Stimulated activated CD8-positive, alpha-beta memory T cell treated with anti-CD3 and anti-CD28 coated beads, Interleukin-12 subunit alpha, Interleukin-12 subunit beta, amount 100 ng/mL, for 4 hours (primary cell): Measurements from ENCODE around the gene HGFAC.

Source experiments
- DNase-seq: peaks from one replicate; pipeline ENCODE4 v3.0.0-alpha.2; 2020; ENCODE audit warnings: low read depth

Gene HGFAC

DNA sequence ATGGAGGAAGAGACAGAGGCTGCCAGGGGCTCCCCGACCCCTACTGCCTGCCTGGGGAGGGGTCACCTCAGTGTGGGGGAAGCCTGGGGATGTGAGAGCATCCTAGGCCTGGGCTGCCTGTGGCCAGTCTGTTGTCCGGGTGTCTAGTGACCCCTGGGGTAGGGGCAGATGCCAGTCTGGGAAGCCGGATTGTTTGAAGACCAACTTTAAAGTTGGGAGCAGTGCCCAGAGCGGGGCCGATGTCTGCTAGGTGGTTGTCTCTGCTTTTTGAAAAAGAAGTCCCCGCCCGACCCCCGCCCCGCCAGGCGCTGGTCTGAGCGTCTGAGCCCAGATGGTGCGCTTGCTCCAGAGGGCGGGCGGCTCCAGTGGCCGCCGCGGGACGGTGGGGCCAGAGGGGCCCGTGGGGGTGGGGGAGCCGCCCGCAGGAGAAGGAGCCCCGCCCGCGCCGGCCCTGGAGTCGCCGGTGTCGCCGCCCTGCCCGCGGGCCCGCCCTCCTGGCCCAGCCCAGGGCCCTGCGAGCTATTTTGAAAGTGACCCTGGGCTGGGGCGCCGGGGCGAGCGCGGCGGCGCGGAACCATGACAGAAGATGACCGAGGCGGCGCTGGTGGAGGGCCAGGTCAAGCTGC lies 21.1 kb downstream of the HGFAC start, which contains the start of gene DOK7:
Gene DOK7, plus strand, starts transcription at position 517 of the 626 bp plus-strand sequence. Its CDS starts 70 bp downstream, at position 587.
- no peak for DNase-seq

- DNase-seq: no peak
Observed at GRCh38 chr4:3463556-3464348, 22.0 kb downstream of the HGFAC start.

- no peak for DNase-seq
Observed at GRCh38 chr4:3464349-3464905, 22.7 kb downstream of the HGFAC start.

DNA sequence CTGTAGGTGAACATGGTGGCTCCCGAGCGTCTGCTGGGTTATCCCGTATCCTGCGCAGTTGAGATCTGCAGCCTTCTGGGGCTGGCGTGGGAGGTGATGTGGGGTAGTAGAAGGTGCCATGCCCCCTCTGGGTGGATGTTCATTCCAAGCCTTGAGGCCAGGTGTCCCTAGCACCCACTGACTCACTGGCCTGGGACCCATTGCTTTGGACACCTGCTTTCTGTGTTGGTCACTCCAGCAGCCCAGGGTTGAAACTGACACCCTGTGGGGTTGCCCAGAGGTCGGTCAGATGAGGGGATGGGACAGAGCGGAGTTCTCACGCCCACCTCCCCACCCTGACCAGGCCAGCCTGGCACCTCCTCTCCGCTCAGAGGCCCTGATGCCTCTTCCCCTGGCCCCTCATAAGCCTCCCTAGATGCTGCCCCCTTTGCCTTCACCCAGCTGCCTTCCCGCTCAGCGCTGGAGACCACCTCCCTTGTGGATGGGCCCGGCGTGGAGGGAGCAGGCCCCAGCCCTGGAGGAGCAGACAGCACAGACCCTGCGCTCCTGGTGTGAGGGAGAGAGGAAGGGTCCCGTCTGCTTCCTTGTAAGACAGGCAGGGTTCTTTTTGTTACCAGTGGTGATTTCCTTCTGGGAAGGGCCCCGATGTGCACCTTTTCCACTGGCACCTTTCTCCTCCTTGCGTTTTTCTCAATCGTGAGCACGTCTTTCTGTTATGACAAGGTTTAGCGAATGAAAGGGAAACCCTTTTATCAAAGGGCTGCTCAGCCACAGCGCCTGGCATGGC lies 23.3 kb downstream of the HGFAC start:
- no peak for DNase-seq

DNA sequence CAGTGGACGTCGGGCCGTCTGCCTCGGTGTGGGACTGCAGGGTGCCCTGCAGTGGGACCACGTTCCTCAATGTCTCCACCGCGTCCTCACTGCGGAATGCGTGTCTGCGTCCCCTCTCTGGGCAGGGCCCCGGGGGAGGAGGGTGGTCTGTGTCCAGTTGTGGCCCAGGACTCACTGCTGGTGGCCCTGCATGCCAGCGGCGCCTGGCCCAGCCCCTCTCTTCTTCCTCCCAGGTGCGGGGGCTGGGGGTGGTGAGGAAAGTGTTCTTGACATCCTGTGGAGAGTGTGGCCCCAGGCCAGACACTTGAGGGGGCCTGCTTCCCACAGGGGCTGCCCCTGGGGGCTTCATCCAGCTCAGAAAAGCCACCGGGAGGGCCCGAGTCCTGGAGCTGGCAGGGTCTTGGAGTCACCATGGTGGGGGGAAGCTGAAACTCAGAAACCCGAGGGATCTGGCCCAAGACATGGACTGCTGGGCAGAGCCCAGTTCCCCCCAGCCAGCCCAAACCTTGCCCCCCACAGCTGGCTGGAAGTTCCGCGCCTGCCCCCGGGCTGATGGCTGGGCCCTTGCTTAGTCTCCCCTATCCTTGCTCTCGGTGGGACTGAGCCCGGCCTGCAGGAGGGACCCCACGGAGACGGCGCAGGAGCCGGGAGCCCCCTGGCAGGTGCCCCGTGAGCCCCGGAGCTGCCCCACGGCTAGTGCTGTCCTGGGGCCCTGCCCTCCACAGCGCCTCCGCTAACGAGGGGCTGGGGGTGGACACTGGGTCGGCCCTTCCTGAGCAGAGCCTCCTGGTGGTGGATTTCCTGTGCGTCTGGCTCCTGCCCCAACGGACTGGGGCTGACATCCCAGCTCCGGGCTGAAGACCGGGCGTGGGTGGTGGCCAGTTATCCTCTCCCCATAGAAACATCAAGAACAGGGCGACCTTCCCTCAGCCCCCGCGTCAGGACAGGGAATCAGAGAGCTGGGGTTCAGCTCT lies 24.2 kb downstream of the HGFAC start:
- no peak for DNase-seq

DNA sequence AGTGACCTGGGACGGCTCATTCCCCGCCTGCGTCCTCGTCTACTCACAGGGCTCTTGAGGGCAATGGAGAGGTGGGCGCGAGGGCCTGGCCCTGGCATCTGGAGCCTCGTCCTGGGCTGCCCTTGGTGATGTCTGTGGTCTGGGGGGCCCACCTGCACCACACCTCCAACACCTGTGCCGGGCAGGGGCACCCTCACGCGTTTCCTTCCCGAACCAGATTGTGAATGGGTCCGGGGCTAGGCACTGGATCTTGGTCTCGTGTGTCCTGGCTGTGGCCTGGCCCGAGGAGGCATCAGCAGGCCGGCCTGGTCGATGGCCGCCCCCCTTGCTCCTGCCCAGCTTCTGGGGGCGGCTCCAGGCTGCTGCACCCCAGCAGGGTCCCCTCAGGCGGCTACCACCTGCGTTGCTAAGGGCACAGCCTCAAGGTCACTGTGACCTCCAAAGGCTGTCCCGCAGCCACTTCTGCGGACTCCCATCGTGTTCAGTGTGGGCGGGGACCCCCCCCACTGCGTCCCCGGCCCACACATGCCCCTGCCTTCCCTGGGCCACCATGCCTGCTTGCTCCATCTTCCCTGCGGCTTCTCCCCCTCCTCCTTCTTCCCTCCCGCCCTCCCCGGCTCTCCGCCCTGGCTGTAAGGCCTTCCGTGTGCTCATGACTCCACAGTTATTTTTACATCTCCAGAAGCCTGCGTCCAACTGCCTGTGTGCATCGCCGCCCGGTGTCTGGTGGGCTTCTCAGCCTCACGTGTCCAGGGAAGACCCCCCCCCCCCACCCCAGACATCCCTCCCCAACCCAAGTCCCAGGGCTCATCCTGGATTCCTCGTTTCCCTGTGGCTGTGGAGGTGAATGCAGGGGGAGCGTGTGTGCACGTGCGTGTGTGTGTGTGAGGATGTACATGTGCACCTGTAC lies 25.2 kb downstream of the HGFAC start:
- no peak for DNase-seq

DNA sequence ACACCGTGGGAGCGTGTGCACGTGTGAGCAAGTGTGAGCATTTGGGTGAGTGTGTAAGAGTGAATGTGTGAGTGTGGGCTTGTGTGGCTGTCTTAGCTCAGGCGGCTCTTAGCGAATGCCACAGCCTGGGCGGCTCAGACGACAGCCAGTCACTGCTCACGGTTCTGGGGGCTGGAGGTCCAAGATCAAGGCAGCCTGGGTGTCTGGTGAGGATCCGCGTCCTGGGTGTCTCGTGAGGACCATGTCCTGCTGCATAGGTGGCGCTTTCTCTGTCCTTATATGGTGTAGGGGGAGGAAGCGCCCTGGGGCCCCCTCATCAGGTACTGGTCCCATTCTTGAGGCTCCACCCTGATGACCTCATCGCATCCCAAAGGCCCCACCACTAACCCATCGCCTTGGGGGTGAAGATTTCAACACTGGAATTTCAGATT lies 25.8 kb downstream of the HGFAC start:
- no peak for DNase-seq

DNA sequence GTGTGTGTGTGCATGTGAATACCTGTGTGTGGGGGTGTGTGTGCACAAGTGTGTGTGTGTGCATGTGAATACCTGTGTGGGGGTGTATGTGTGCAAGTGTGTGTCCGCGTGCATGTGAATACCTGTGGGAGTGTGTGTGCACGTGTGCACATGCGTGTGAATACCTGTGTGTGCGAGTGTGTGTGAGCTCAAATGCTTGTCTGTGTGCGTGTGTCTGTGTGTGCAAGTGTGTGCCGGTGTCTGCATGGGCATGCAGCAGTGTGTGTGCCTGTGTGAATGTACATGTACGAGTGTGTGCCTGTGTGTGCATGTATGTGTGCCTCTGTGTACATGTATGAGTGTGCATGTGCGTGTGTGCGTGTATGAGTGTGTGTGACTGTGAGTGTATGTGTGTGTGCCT lies 26.4 kb downstream of the HGFAC start:
- no peak for DNase-seq

DNA sequence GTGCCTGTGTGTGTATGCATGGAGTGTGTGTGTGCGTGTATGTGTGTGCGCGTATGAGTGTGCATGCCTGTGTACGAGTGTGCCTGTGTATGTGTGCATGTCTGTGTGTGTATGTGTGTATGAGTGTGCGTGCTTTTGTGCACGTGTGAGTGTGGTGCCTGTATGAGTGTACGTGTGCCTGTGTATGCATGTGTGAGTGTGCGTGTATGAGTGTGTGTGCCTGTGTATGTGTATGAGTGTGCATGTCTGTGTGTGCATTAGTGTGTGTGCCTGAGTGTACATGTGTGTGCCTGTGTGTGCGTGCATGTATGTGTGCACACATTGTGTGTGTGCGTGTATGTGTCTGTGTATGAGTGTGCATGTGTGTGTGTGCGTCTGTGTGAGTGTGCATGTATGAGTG lies 27.0 kb downstream of the HGFAC start:
- no peak for DNase-seq

DNA sequence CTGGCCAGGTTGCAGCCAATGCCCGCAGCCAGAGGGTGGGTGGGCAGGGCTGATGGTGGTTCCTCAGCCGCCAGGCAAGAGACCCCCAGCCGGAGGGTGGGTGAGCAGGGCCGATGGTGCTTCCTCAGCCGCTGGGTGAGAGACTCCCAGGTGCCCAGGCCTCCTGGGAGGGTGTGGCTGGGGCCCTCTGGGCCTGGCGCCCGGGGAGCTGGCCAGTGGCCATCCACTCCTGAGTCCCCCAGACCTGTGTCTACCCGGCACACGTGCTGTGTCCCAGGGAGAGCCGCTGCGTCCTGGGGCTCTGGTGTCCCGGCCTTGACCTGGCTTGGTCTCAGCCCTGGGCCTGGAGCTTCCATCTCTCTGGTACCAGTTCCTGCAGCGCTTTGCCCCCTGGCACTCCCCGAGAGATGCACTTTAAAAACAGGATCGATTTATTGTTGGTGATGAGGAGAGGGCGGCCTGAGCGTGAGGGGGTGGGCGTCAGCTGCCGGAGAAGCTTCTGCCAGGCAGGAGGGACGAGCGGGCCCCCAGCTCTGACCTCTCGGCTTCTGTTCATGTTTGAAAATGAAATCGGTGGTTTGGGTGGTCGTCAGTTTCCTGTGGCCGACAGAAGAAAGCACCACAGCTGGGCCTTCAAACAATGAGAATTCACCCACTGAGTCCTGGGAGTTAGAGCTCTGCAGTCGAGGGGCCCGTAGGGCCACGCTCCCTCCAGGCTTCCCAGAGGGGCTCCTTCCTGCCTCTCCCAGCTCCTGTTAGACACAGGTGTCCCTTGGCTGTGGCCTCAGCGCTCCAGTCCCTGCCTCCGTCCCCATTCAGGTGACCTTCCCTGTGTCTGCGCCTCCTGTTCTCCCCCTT lies 27.8 kb downstream of the HGFAC start:
- no peak for DNase-seq

DNA sequence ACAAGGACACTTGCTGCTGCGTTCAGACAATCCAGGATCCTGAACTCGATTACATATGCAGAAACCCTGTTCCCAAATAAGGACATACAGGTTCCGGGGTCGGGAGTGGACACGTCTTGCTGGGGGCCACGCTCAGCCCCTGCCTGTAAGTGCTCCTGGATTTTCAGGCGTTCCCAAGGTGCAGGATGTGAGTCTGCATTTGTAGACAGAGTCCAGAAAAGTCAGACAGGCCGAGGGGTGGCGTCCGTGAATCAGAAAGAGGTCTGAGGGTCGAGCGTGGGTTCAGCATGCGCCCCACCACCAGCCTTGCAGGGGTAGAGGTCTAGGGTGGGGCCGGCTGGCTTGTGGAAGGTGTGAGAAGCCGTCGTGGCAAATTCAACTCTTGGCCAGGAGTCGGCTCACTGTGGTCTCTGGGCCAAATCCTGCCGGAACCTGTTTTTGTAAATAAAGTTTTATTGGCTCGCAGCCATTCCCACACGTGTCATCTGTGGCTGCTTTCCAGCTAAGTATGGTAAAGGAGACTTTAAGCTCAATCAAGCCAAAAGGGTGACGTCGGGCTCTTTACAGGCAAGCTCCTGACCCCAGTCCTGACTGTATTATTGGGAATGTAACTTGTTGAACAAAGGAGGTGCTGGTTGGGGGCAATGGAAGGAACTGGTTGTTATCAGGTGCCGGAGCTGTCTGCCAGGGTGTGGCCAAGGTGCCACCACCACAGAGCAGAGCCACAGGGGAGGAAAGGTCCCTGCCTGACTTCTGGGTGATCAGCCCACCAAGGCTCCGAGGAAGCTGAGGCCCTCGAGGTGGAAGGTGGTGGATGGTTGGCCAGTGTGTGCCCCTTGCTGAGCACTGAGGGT lies 28.7 kb downstream of the HGFAC start:
- no peak for DNase-seq

GRCh38 chr4:3471098-3471760 lies 29.5 kb downstream of the HGFAC start:
- DNase-seq: no peak

DNA sequence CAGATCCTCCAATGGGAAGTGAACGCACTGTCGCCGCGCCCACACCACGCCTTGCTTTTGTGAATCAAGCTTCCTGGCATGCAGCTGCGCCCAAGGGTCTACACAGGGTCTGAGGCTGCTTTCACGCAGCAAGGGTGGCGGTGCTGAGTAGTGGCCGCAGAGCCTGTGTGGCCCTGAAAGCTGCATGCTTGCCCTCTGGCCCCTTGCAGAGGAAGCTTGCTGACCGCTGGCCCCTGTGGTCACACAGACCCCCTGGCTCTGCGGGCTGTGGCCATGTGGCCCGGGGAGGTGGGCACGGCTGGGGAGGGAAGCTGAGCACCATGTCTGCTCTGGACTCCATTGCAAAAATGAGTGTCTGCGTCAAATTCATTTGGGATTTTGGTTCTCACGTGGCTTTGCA lies 30.1 kb downstream of the HGFAC start:
- no peak for DNase-seq

- no peak for DNase-seq
Observed at GRCh38 chr4:3472411-3473141, 30.8 kb downstream of the HGFAC start.

DNA sequence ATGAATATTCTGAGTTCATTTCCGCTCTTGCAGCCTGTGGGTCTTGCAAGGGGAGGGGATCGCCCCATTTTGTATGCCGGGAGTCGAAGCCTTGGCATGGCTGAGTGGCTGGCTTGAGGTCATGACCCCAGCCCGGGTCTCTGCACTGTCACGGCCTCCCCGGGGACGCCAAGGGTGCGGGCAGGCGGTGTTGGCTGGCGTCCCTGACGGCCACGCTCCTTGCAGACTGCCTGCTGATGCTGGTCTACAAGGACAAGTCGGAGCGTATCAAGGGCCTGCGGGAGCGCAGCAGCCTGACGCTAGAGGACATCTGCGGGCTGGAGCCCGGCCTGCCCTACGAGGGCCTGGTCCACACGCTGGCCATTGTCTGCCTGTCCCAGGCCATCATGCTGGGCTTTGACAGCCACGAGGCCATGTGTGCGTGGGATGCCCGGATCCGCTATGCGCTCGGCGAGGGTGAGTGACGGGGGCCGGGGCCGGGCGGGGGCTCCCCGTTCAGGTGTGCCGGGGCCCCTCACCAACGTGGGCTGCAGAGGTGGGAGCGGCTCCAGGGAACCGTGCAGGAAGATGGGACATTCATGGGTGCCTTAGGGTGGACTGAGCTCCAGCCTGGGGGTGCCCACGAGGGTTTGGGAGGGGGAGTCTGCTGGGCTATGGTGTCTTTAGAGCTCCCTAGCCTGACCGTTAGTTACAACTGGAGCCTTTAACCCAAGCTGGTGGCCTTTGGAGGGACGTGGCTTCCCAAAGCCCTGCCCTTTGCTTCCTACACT lies 31.6 kb downstream of the HGFAC start:
- no peak for DNase-seq
